HepG2 (cell line): ENCODE data around the gene KCTD6.

ENCODE experiments used
- FOXK2 ChIP-seq: fragments of 450-650 bp; IDR thresholded peaks from 2 replicates; pipeline ENCODE4 v1.6.1; 2016
- USF2 ChIP-seq, 2 experiments: sonication (generic) in 1 of 2; formaldehyde crosslinking in 1 of 2; IDR thresholded peaks; 2 replicates each; pipeline versions ENCODE4 v1.5.1 to v1.6.1; 2011 to 2020; ENCODE audit warnings: borderline replicate concordance in 1 of 2, low read depth in 1 of 2, low read length in 1 of 2, mild to moderate bottlenecking in 1 of 2, missing genetic modification reagents in 1 of 2, moderate library complexity in 1 of 2
- ZNF766 ChIP-seq: sonication (generic); formaldehyde crosslinking; IDR thresholded peaks from 2 replicates; pipeline ENCODE4 v1.5.0; 2020; ENCODE audit warnings: missing genetic modification reagents, borderline replicate concordance

GRCh38 chr3:58528629-58529028, 36.7 kb downstream of the KCTD6 start:
- TF ChIP-seq FOXK2 (no peak), ZNF766 (CRISPR knock-in tag) (no peak), USF2 (IDR thresholded peaks at IDR 0.05; ENCODE audit: low read depth, low read length) (no peak), USF2 (CRISPR knock-in tag; IDR thresholded peaks at IDR 0.05; ENCODE audit: borderline replicate concordance) (no peak)
